Measurements from ENCODE around the gene TCF7L1.

TCF7L1 gene

DNA sequence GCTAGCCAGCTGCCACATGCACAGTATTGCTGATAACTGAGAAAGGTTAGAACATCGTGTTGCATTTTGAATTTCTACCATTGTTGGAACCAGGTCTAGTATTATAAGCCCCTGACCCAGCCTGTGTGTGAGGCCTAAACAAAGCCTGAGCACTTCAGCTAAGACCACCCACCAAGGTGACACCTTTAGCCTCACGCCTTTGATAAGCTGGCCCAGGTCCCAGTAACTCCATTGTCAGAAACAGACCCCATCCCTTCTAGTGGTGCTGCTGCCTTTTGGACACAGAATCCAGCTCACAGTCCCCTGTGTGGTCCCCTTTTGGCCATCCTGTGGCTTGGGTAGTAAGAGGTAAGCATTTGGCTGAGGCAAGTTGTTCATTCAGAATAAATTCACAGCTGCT is 223.0 kb downstream of the TCF7L1 start:
- no peak for DNase-seq (ENCODE audit: low read depth)
- H3K4me3 ChIP-seq (ENCODE audit: low read depth, low read length): no peak overlapping the region
- TF ChIP-seq, protein P1, sequence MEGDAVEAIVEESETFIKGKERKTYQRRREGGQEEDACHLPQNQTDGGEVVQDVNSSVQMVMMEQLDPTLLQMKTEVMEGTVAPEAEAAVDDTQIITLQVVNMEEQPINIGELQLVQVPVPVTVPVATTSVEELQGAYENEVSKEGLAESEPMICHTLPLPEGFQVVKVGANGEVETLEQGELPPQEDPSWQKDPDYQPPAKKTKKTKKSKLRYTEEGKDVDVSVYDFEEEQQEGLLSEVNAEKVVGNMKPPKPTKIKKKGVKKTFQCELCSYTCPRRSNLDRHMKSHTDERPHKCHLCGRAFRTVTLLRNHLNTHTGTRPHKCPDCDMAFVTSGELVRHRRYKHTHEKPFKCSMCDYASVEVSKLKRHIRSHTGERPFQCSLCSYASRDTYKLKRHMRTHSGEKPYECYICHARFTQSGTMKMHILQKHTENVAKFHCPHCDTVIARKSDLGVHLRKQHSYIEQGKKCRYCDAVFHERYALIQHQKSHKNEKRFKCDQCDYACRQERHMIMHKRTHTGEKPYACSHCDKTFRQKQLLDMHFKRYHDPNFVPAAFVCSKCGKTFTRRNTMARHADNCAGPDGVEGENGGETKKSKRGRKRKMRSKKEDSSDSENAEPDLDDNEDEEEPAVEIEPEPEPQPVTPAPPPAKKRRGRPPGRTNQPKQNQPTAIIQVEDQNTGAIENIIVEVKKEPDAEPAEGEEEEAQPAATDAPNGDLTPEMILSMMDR (IDR thresholded peaks at IDR 0.05; ENCODE audit: low read depth, low read length, missing control alignments): no peak

- H3K4me3 ChIP-seq (ENCODE audit: low read depth, low read length): no peak overlapping the region
- TF ChIP-seq, protein P1 (IDR thresholded peaks at IDR 0.05; ENCODE audit: low read depth, low read length, missing control alignments): no peak
- DNase-seq (ENCODE audit: low read depth): no peak
These were observed 224.5 kb downstream of the TCF7L1 start for GRCh38 chr2:85357736-85358135.
